ENCODE results near the gene UGT1A9.

GRCh38 chr2:233699424-233700027, 27.8 kb downstream of the UGT1A9 start:
- TF ChIP-seq CTCF (conservative IDR thresholded peaks at IDR 0.05 in 1 of 2, IDR thresholded peaks at IDR 0.05 in 1 of 2; ENCODE audit: extremely low read depth in 1 of 2, insufficient read depth in 1 of 2, low read depth in 1 of 2, low read length in 2 of 2) (no peak), EZH2 (IDR thresholded peaks at IDR 0.05; ENCODE audit: borderline replicate concordance, low read length) (no peak)

All from mammary epithelial cell (primary cell).